ENCODE measurements around the gene TTC12.
A peak's percentile ranks its signal among the peaks of the same experiment; 100 is the strongest.

Gene TTC12

GRCh38 chr11:113274713-113275582, 39.4 kb upstream of the TTC12 start:
- Histone ChIP-seq H3K36me3 (ENCODE audit: control insufficient read depth, insufficient read depth, low read length) (no peaks in the 10 kb centered on the region), H3K27me3 (replicated peaks; ENCODE audit: control insufficient read depth, insufficient read depth, low read length) (no peaks in the 10 kb centered on the region), H3K4me3 (replicated peaks; ENCODE audit: low read depth, low read length) (no peak overlapping the region)
- TF ChIP-seq CTCF (IDR thresholded peaks at IDR 0.05; ENCODE audit: insufficient read depth, low read length, poor library complexity, severe bottlenecking), result peak; percentile 16
- no peak for DNase-seq (ENCODE audit: extremely low read depth, insufficient read length)

GRCh38 chr11:113275602-113276001, 38.8 kb upstream of the TTC12 start:
- no peaks in the 10 kb centered on the region for H3K27me3 ChIP-seq (replicated peaks; ENCODE audit: control insufficient read depth, insufficient read depth, low read length)
- DNase-seq (ENCODE audit: extremely low read depth, insufficient read length), result no peak
- no peak overlapping the region for H3K4me3 ChIP-seq (replicated peaks; ENCODE audit: low read depth, low read length)
- no peak for TF ChIP-seq CTCF (IDR thresholded peaks at IDR 0.05; ENCODE audit: insufficient read depth, low read length, poor library complexity, severe bottlenecking)
- H3K36me3 ChIP-seq (ENCODE audit: control insufficient read depth, insufficient read depth, low read length), result no peaks in the 10 kb centered on the region

GRCh38 chr11:113276466-113276865, 37.9 kb upstream of the TTC12 start:
- Histone ChIP-seq H3K4me3 (replicated peaks; ENCODE audit: low read depth, low read length) (no peak overlapping the region), H3K27me3 (replicated peaks; ENCODE audit: control insufficient read depth, insufficient read depth, low read length) (no peaks in the 10 kb centered on the region; the same call in 1 of the 2 replicates), H3K36me3 (ENCODE audit: control insufficient read depth, insufficient read depth, low read length) (no peaks in the 10 kb centered on the region)
- no peak for TF ChIP-seq CTCF (IDR thresholded peaks at IDR 0.05; ENCODE audit: insufficient read depth, low read length, poor library complexity, severe bottlenecking)
- no peak for DNase-seq (ENCODE audit: extremely low read depth, insufficient read length)

- H3K4me3 ChIP-seq (replicated peaks; ENCODE audit: low read depth, low read length), result no peak overlapping the region
- TF ChIP-seq CTCF (IDR thresholded peaks at IDR 0.05; ENCODE audit: insufficient read depth, low read length, poor library complexity, severe bottlenecking), result no peak
- DNase-seq (ENCODE audit: extremely low read depth, insufficient read length), result no peak
- no peaks in the 10 kb centered on the region; the same call in 1 of the 2 replicates for H3K27me3 ChIP-seq (replicated peaks; ENCODE audit: control insufficient read depth, insufficient read depth, low read length)
- no peaks in the 10 kb centered on the region for H3K36me3 ChIP-seq (ENCODE audit: control insufficient read depth, insufficient read depth, low read length)
These were observed 36.5 kb upstream of the TTC12 start for GRCh38 chr11:113277907-113278306.

GRCh38 chr11:113278481-113278880, 35.9 kb upstream of the TTC12 start:
- Histone ChIP-seq H3K4me3 (replicated peaks; ENCODE audit: low read depth, low read length) (no peak overlapping the region), H3K36me3 (ENCODE audit: control insufficient read depth, insufficient read depth, low read length) (no peaks in the 10 kb centered on the region), H3K27me3 (replicated peaks; ENCODE audit: control insufficient read depth, insufficient read depth, low read length) (no peaks in the 10 kb centered on the region; the same call in 1 of the 2 replicates)
- DNase-seq (ENCODE audit: extremely low read depth, insufficient read length), result no peak
- no peak for TF ChIP-seq CTCF (IDR thresholded peaks at IDR 0.05; ENCODE audit: insufficient read depth, low read length, poor library complexity, severe bottlenecking)
